ENCODE results near the gene METTL22.
A peak's percentile ranks its signal among the peaks of the same experiment; 100 is the strongest.

Gene METTL22

GRCh38 chr16:8656376-8656775 lies 34.9 kb downstream of the METTL22 start:
- TF ChIP-seq, protein P1, sequence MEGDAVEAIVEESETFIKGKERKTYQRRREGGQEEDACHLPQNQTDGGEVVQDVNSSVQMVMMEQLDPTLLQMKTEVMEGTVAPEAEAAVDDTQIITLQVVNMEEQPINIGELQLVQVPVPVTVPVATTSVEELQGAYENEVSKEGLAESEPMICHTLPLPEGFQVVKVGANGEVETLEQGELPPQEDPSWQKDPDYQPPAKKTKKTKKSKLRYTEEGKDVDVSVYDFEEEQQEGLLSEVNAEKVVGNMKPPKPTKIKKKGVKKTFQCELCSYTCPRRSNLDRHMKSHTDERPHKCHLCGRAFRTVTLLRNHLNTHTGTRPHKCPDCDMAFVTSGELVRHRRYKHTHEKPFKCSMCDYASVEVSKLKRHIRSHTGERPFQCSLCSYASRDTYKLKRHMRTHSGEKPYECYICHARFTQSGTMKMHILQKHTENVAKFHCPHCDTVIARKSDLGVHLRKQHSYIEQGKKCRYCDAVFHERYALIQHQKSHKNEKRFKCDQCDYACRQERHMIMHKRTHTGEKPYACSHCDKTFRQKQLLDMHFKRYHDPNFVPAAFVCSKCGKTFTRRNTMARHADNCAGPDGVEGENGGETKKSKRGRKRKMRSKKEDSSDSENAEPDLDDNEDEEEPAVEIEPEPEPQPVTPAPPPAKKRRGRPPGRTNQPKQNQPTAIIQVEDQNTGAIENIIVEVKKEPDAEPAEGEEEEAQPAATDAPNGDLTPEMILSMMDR (IDR thresholded peaks at IDR 0.05; ENCODE audit: low read depth, low read length) = no peak
- H3K4me3 ChIP-seq (ENCODE audit: low read depth, low read length) = no peak overlapping the region
- in situ Hi-C loops (cut with HindIII; ENCODE audit: low sequenced_read_pairs) = no loop called here
- no peak for DNase-seq (ENCODE audit: low read depth, low spot score)

- in situ Hi-C loops (cut with HindIII; ENCODE audit: low sequenced_read_pairs) = no loop called here
- DNase-seq (ENCODE audit: low read depth, low spot score) = peak; percentile 64
- TF ChIP-seq, protein P1 (IDR thresholded peaks at IDR 0.05; ENCODE audit: low read depth, low read length) = peak; percentile 81
- no peak overlapping the region for H3K4me3 ChIP-seq (ENCODE audit: low read depth, low read length)
These were observed 39.4 kb downstream of the METTL22 start for GRCh38 chr16:8660841-8661301.

- DNase-seq (ENCODE audit: low read depth, low spot score) = no peak
- TF ChIP-seq, protein P1 (IDR thresholded peaks at IDR 0.05; ENCODE audit: low read depth, low read length) = no peak
- no peak overlapping the region for H3K4me3 ChIP-seq (ENCODE audit: low read depth, low read length)
- in situ Hi-C loops (cut with HindIII; ENCODE audit: low sequenced_read_pairs) = no loop called here
These were observed 40.2 kb downstream of the METTL22 start for GRCh38 chr16:8661703-8662102.

DNA sequence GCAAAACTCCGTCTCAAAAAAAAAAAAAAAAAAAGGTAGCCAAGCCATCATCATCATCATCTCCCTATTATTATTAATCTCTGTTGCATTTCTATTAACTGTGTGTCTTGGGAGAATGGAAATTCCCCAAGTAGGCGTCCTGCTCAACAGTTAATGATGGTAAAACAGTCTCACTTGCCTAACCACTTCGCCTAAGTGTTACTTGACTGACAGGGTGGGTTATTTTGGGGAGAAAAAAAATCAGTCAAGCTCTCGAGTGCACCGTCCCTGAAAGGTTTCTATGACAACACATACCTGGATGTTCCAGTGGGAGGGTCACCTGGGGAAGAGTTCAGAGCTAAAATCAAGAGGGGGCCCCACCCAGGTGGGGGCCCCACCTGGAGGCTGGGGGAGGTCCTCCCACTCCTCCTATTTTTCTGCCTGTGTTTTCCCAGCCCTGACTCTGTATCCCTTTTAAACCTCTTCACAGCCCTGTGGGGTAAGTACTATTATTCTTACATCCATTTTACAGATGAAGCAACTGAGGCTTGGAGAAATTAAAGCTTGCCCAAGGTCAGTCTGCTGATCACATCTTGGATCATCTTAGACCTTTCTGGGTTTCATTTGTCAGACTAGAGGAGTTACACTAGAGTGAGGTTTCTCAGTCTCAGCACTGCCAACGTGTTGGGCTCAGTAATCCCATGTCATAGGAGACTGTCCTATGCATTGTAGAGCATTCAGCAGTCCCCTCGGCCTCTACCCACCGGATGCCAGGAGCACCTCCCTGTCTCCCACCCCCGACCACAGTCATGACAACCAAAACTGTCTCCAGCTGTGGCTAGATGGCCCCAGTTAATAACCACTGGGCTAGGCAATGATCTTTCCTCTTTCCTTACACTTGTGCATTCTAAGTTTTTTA lies 41.9 kb downstream of the METTL22 start:
- no peak for DNase-seq (ENCODE audit: low read depth, low spot score)
- TF ChIP-seq, protein P1 (IDR thresholded peaks at IDR 0.05; ENCODE audit: low read depth, low read length) = no peak
- in situ Hi-C loops (cut with HindIII; ENCODE audit: low sequenced_read_pairs) = no loop called here
- no peak overlapping the region for H3K4me3 ChIP-seq (ENCODE audit: low read depth, low read length)

DNA sequence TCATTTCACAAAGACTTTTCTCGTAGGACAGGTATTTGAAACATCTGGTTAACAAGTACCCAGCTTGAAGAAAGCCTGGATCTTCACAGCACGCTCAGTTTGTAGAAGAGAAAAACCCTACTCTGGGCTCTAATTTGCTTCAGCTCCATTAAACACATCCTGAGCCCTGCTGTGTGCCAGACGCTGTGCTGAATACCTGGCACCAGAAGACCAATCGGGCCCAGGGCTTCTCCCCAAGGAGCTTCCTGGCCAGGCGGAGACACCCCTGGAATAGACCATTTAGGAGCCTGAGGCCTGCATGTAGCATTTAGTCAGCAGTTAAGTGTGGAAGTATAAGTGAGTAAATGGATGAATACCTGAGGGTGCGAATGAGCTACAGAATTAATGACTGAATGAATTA lies 44.0 kb downstream of the METTL22 start:
- no peak overlapping the region for H3K4me3 ChIP-seq (ENCODE audit: low read depth, low read length)
- in situ Hi-C loops (cut with HindIII; ENCODE audit: low sequenced_read_pairs) = no loop called here
- no peak for DNase-seq (ENCODE audit: low read depth, low spot score)
- TF ChIP-seq, protein P1 (IDR thresholded peaks at IDR 0.05; ENCODE audit: low read depth, low read length) = no peak

DNA sequence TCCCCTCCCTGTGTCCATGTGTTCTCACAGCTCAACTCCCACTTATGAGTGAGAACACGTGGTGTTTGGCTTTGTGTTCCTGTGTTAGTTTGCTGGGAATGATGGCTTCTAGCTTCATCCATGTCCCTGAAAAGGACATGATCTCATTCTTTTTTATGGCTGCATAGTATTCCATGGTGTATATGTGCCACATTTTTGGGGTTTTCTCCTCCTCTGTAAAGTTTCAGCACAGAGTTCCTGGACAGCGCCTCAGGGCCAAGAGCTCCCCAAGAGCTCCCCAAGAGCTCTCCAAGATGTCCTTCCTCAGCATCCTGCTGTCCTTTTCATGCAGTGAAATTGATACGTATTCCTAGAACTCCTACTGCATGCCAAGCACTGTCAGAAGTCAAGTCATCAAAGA lies 46.0 kb downstream of the METTL22 start:
- no peak for DNase-seq (ENCODE audit: low read depth, low spot score)
- H3K4me3 ChIP-seq (ENCODE audit: low read depth, low read length) = no peak overlapping the region
- in situ Hi-C loops (cut with HindIII; ENCODE audit: low sequenced_read_pairs) = no loop called here
- TF ChIP-seq, protein P1 (IDR thresholded peaks at IDR 0.05; ENCODE audit: low read depth, low read length) = no peak
